HepG2 (cell line): ENCODE measurements around the gene PROX1. TPM values are rescaled to one million over a fixed set of nuclear protein-coding genes. Genes with fewer than 3 reads are reported as not detected.

ENCODE experiments used
- ATAC-seq: fragments of 200-7000 bp; cut with Tn5 transposase; 3 replicates; pipeline ENCODE4 v1.9.1; 2020; ENCODE audit warnings: mild to moderate bottlenecking, moderate library complexity
- Bru-seq: library from RNA; stranded (reverse); fragments of 400-500 nt; gene quantifications from one replicate; lab custom pipeline; 2021; lab: Mats Ljungman, UMichigan
- BruChase-seq, 2 experiments: library from RNA; stranded (reverse); fragments of 400-500 nt; gene quantifications; one replicate each; lab custom pipeline; 2021; lab: Mats Ljungman, UMichigan
- BruUV-seq: library from RNA; stranded (reverse); fragments of 400-500 nt; replicated peaks from 2 replicates; lab custom pipeline; 2021; lab: Mats Ljungman, UMichigan
- CTCF ChIA-PET: fragments of 300-600 bp; formaldehyde crosslinking; extraction: SDS; loops from one replicate; lab custom pipeline; 2021; ENCODE audit warnings: low total read pairs, inconsistent platforms, low intra/inter-chr PET ratio; lab: Yijun Ruan, JAX
- POLR2A ChIA-PET: fragments of 350-600 bp; sonication (Branson Sonifier 250); formaldehyde crosslinking; loops from one replicate; lab custom pipeline; 2020; ENCODE audit warnings: antibody characterized with exemption, inconsistent platforms; lab: Yijun Ruan, JAX
- DNase-seq: peaks from one replicate; pipeline ENCODE4 v3.0.0-alpha.2; 2015; ENCODE audit warnings: low spot score
- FAIRE-seq: peaks from 3 replicates; lab custom pipeline; 2011; peaks lifted over from hg19 to GRCh38; lab: Jason Lieb, UNC
- H2AFZ ChIP-seq: one replicate; pipeline ENCODE4 v1.6.1; 2011; ENCODE audit warnings: low read length, inconsistent platforms
- H3K27ac ChIP-seq: fragments of 300-600 bp; 3 replicates; pipeline ENCODE4 v1.8.0; 2011; ENCODE audit warnings: mixed run types, mild to moderate bottlenecking, mixed read lengths, low read length, inconsistent platforms; ENCODE audit not compliant: insufficient read depth; ENCODE audit errors: extremely low read length
- H3K27me3 ChIP-seq, 2 experiments: fragments of 200-600 bp in 1 of 2; 2 replicates in 1 of 2; 3 replicates in 1 of 2; pipeline versions ENCODE4 v1.6.0 to v1.8.0; 2011; ENCODE audit warnings: low read length in 2 of 2, mild to moderate bottlenecking in 2 of 2, moderate library complexity in 2 of 2, inconsistent platforms in 1 of 2; ENCODE audit not compliant: insufficient read depth in 2 of 2, control insufficient read depth in 1 of 2
- H3K36me3 ChIP-seq, 2 experiments: fragments of 200-600 bp in 1 of 2; replicated peaks in 1 of 2; 2 replicates in 1 of 2; 3 replicates in 1 of 2; pipeline versions ENCODE4 v1.5.1 to v1.8.0; 2011; ENCODE audit warnings: low read length in 2 of 2, inconsistent platforms in 1 of 2; ENCODE audit not compliant: insufficient read depth in 2 of 2, control insufficient read depth in 1 of 2
- H3K4me1 ChIP-seq: 2 replicates; pipeline ENCODE4 v1.5.1; 2012; ENCODE audit warnings: low read length, inconsistent platforms; ENCODE audit not compliant: insufficient read depth
- H3K4me2 ChIP-seq: 2 replicates; pipeline ENCODE4 v1.6.0; 2011; ENCODE audit warnings: low read depth, low read length, inconsistent platforms
- H3K4me3 ChIP-seq, 3 experiments: fragments of 200-600 bp in 1 of 3; sonication (generic), shearing (Covaris generic) in 1 of 3; replicated peaks in 1 of 3; 2 replicates each; pipeline ENCODE4 v1.5.1; 2011 to 2016; ENCODE audit warnings: low read length in 3 of 3, inconsistent platforms in 2 of 3, low read depth in 2 of 3, mild to moderate bottlenecking in 2 of 3, control low read depth in 1 of 3, mixed read lengths in 1 of 3; ENCODE audit not compliant: insufficient read depth in 1 of 3
- H3K79me2 ChIP-seq: one replicate; pipeline ENCODE4 v1.6.1; 2011; ENCODE audit warnings: low read length, inconsistent platforms; ENCODE audit not compliant: insufficient read depth
- H3K9ac ChIP-seq: 2 replicates; pipeline ENCODE4 v1.6.0; 2011; ENCODE audit warnings: mild to moderate bottlenecking, low read depth, low read length, inconsistent platforms; ENCODE audit not compliant: insufficient read depth
- H3K9me3 ChIP-seq: 2 replicates; pipeline ENCODE4 v1.5.1; 2012; ENCODE audit warnings: mild to moderate bottlenecking, low read length
- H4K20me1 ChIP-seq: 2 replicates; pipeline ENCODE4 v1.6.0; 2011; ENCODE audit warnings: inconsistent platforms, mild to moderate bottlenecking, low read length, moderate library complexity; ENCODE audit not compliant: insufficient read depth
- ARID2 ChIP-seq: sonication (generic); formaldehyde crosslinking; IDR thresholded peaks from 2 replicates; pipeline ENCODE4 v1.8.1; 2022; ENCODE audit warnings: mild to moderate bottlenecking, missing genetic modification reagents, borderline replicate concordance
- DPF2 ChIP-seq: sonication (generic); formaldehyde crosslinking; IDR thresholded peaks from 2 replicates; pipeline ENCODE4 v1.4.0; 2020; ENCODE audit warnings: mild to moderate bottlenecking, low read depth, missing genetic modification reagents, borderline replicate concordance
- FOSL2 ChIP-seq: sonication (generic); formaldehyde crosslinking; IDR thresholded peaks from 2 replicates; pipeline ENCODE4 v1.4.0; 2020; ENCODE audit warnings: missing genetic modification reagents
- HMGA1 ChIP-seq: sonication (generic); formaldehyde crosslinking; conservative IDR thresholded peaks from 2 replicates; pipeline ENCODE4 v1.4.0; 2020; ENCODE audit warnings: missing genetic modification reagents
- JUND ChIP-seq: sonication (generic); formaldehyde crosslinking; IDR thresholded peaks from 2 replicates; pipeline ENCODE4 v1.8.0; 2022; ENCODE audit warnings: mild to moderate bottlenecking, missing genetic modification reagents
- PBX3 ChIP-seq: sonication (generic); formaldehyde crosslinking; IDR thresholded peaks from 2 replicates; pipeline ENCODE4 v1.8.1; 2023; ENCODE audit warnings: missing genetic modification reagents, inconsistent platforms, borderline replicate concordance
- SNRNP70 ChIP-seq: fragments of 200-400 bp; formaldehyde crosslinking; IDR thresholded peaks from 2 replicates; pipeline ENCODE4 v1.6.1; 2017; ENCODE audit warnings: mild to moderate bottlenecking, low read depth, low read length, moderate library complexity
- TP53 ChIP-seq: sonication (generic); formaldehyde crosslinking; conservative IDR thresholded peaks from 2 replicates; pipeline ENCODE4 v1.4.0; 2020; ENCODE audit warnings: missing genetic modification reagents
- YY1 ChIP-seq: IDR thresholded peaks from 2 replicates; pipeline ENCODE4 v1.6.1; 2011; ENCODE audit warnings: low read length, low read depth, moderate library complexity, mild to moderate bottlenecking; ENCODE audit not compliant: insufficient read depth, insufficient replicate concordance
- ZNF589 ChIP-seq: sonication (generic); formaldehyde crosslinking; conservative IDR thresholded peaks from 2 replicates; pipeline ENCODE4 v1.8.0; 2022; ENCODE audit warnings: mild to moderate bottlenecking, moderate library complexity, missing genetic modification reagents
- ZNF598 ChIP-seq: sonication (generic); formaldehyde crosslinking; IDR thresholded peaks from 2 replicates; pipeline ENCODE4 v1.5.1; 2020; ENCODE audit warnings: mild to moderate bottlenecking, missing genetic modification reagents, borderline replicate concordance
- WGBS: methylation state at CpG from one replicate; pipeline ENCODE4 v1.1.6; 2017; ENCODE audit warnings: low lambda C conversion rate; 5-methylcytosine and 5-hydroxymethylcytosine counted together
- in situ Hi-C: cut with HindIII; loops from 2 replicates; pipeline ENCODE4 v1.10.0; 2017; ENCODE audit warnings: low pct_unique_long_range_greater_than_20kb; ENCODE audit not compliant: extremely low pct_ligation_motif_present
- intact Hi-C: fragments of 100-400 bp; cut with micrococcal nuclease; formaldehyde crosslinking; loops from one replicate; pipeline ENCODE4 v1.10.0; 2022; ENCODE audit not compliant: unreplicated experiment
- long read RNA-seq, 2 experiments: library from RNA in 1 of 2; library from polyadenylated mRNA in 1 of 2; stranded (forward) in 1 of 2; unstranded in 1 of 2; transcript quantifications; one replicate each; pipeline ENCODE4 v2.0.0, GENCODE V29; 2019 to 2022
- polyA minus RNA-seq, 3 experiments: library from RNA; depleted of rRNA, polyadenylated mRNA; stranded (reverse); fragments of >200 nt; gene quantifications; 2 replicates each; pipeline ENCODE4 v1.2.3, GENCODE V29; 2011; ENCODE audit warnings: low replicate concordance in 1 of 3
- polyA plus RNA-seq, 8 experiments: library from polyadenylated mRNA; depleted of rRNA in 3 of 8; stranded (reverse) in 7 of 8; unstranded in 1 of 8; fragments of >200 nt; fragmentation: Illumina TruSeq in 4 of 8; extraction: Trizol in 4 of 8; gene quantifications; 2 replicates each; pipeline versions ENCODE4 v1.2.1 to v1.2.3, GENCODE V29; 2011 to 2016; ENCODE audit warnings: low read depth in 4 of 8, missing spikeins in 1 of 8, mixed read lengths in 1 of 8; ENCODE audit not compliant: insufficient read depth in 1 of 8
- total RNA-seq, 5 experiments: library from RNA; depleted of rRNA; stranded (reverse); fragments of >200 nt; fragmentation: Illumina TruSeq; extraction: Trizol; gene quantifications; 2 replicates each; pipeline ENCODE4 v1.2.3, GENCODE V29; 2016; ENCODE audit warnings: low read depth in 1 of 5
- TF ChIP-seq, protein P1 (sequence below): sonication (generic); formaldehyde crosslinking; IDR thresholded peaks from 2 replicates; pipeline ENCODE4 v1.4.0; 2020; ENCODE audit warnings: mild to moderate bottlenecking, missing genetic modification reagents
- TF ChIP-seq, protein P2 (sequence below): IDR thresholded peaks from 2 replicates; pipeline ENCODE4 v1.6.1; 2016; ENCODE audit warnings: low read depth, borderline replicate concordance
- TF ChIP-seq, protein P3 (sequence below): sonication (generic); formaldehyde crosslinking; IDR thresholded peaks from 2 replicates; pipeline ENCODE4 v1.4.0; 2020; ENCODE audit warnings: missing genetic modification reagents, borderline replicate concordance

PROX1 gene
- total RNA-seq (2016; rRNA removed; fragmentation: Illumina TruSeq; extraction: Trizol) (30.2 and 48.5 TPM in 2 replicates), polyA plus RNA-seq (2011; rRNA removed) (10.0 and 12.3 TPM in 2 replicates), polyA minus RNA-seq (2011; rRNA and poly(A)+ RNA removed; ENCODE audit: low replicate concordance) (40.4 TPM in 1 of 2 replicates, not detected in the other), Bru-seq, nascent RNA (percentile 99 among the genes with signal in this experiment), BruChase-seq, experiment 1, labeled RNA remaining after a 6-hour chase (percentile 94 among the genes with signal in this experiment), BruChase-seq, experiment 2, labeled RNA remaining after a 2-hour chase (percentile 98 among the genes with signal in this experiment)
- 18.3 and 23.4 TPM in 2 replicates for total RNA-seq (2016; cell fraction: cytosol; rRNA removed; fragmentation: Illumina TruSeq; extraction: Trizol; ENCODE audit: low read depth)
- total RNA-seq (2016; cell fraction: insoluble cytoplasmic fraction; rRNA removed; fragmentation: Illumina TruSeq; extraction: Trizol): 30.0 and 40.1 TPM in 2 replicates
- total RNA-seq (2016; cell fraction: membrane; rRNA removed; fragmentation: Illumina TruSeq; extraction: Trizol): 37.4 and 49.2 TPM in 2 replicates
- total RNA-seq (2016; cell fraction: nucleus; rRNA removed; fragmentation: Illumina TruSeq; extraction: Trizol): 48.9 and 52.6 TPM in 2 replicates
- polyA plus RNA-seq (2011; cell fraction: cytosol; rRNA removed): 6.4 and 10.1 TPM in 2 replicates
- 24.5 and 25.6 TPM in 2 replicates for polyA plus RNA-seq (2011; cell fraction: nucleus; rRNA removed)
- 32.4 and 38.1 TPM in 2 replicates for polyA plus RNA-seq (2012)
- 0.63 and 0.75 TPM in 2 replicates for polyA plus RNA-seq (2016; cell fraction: cytosol; fragmentation: Illumina TruSeq; extraction: Trizol; ENCODE audit: low read depth)
- polyA plus RNA-seq (2016; cell fraction: insoluble cytoplasmic fraction; fragmentation: Illumina TruSeq; extraction: Trizol; ENCODE audit: low read depth): 32.3 and 34.3 TPM in 2 replicates
- 2.9 and 3.5 TPM in 2 replicates for polyA plus RNA-seq (2016; cell fraction: membrane; fragmentation: Illumina TruSeq; extraction: Trizol; ENCODE audit: low read depth)
- 47.2 and 51.1 TPM in 2 replicates for polyA plus RNA-seq (2016; cell fraction: nucleus; fragmentation: Illumina TruSeq; extraction: Trizol; ENCODE audit: insufficient read depth, low read depth)
- 37.0 and 45.5 TPM in 2 replicates for polyA minus RNA-seq (2011; cell fraction: cytosol; rRNA and poly(A)+ RNA removed)
- polyA minus RNA-seq (2011; cell fraction: nucleus; rRNA and poly(A)+ RNA removed): 45.6 and 52.3 TPM in 2 replicates
- long read RNA-seq, experiment 1, full-length matches to known transcripts: 1 of 6 reads
- long read RNA-seq, experiment 1, partial matches to known transcripts: 2 of 6 reads
- long read RNA-seq, experiment 1, other reads (novel, unspliced or antisense): 3 of 6 reads
- long read RNA-seq, experiment 2, full-length matches to known transcripts: 1 of 68 reads
- long read RNA-seq, experiment 2, partial matches to known transcripts: 4 of 68 reads
- long read RNA-seq, experiment 2, other reads (novel, unspliced or antisense): 63 of 68 reads

GRCh38 chr1:213987927-213988506 is at the start of gene PROX1:
TSS of gene PROX1 (plus strand) at chr1:213987973. CDS start at chr1:213996536, 8,563 bp downstream.
- under 1% methylated on average over 29 of the region's 29 CpGs for WGBS
- Histone ChIP-seq H3K36me3 (no peaks in the 10 kb centered on the region), H3K27me3 (no peaks in the 10 kb centered on the region; a peak in 1 of 5 replicates), H3K4me2 (peak within 1 kb of the TSS; percentile 93), H3K9me3 (no peaks in the 10 kb centered on the region), H3K27ac (peak within 1 kb of the TSS; percentile 72), H3K79me2 (peaks cover 70% of the 10 kb centered on the region), H3K4me1 (peaks cover 59% of the 10 kb centered on the region), H2AFZ (no peak within 1 kb of the TSS), H4K20me1 (peaks cover 10% of the 10 kb centered on the region), H3K9ac (peak within 1 kb of the TSS; percentile 79), H3K4me3 (peak within 1 kb of the TSS; percentile 82 to 94 (median 84))
- BruUV-seq: no TSS peak
- ATAC-seq (peak; percentile 69), DNase-seq (no peak), FAIRE-seq (no peak)
- in situ Hi-C loops: loop anchor here (10.0 to 25.0 kb wide), 3 partner anchors 423 to 751 kb away; no protein-coding TSS in a partner anchor
- POLR2A ChIA-PET: interaction anchor here (0.8 to 4.7 kb wide), 38 partner anchors 9 to 858 kb away, joined by 3 to 107 read pairs (median 5); partner anchors contain the start of gene SMYD2
- CTCF ChIA-PET: interaction anchor here (0.7 kb wide), 1 partner anchor 135 kb away, joined by 4 read pairs; no protein-coding TSS in a partner anchor
- intact Hi-C loops: loop anchor here (1.0 to 10.0 kb wide), 9 partner anchors 15 to 746 kb away; no protein-coding TSS in a partner anchor
- no peak for TF ChIP-seq SNRNP70
- TF ChIP-seq, protein P1, sequence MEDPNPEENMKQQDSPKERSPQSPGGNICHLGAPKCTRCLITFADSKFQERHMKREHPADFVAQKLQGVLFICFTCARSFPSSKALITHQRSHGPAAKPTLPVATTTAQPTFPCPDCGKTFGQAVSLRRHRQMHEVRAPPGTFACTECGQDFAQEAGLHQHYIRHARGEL (CRISPR knock-in tag): no peak
- TF ChIP-seq, protein P2, sequence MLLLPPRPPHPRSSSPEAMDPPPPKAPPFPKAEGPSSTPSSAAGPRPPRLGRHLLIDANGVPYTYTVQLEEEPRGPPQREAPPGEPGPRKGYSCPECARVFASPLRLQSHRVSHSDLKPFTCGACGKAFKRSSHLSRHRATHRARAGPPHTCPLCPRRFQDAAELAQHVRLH (CRISPR knock-in tag): no peak
- no peak for TF ChIP-seq YY1
- no peak for TF ChIP-seq PBX3 (CRISPR knock-in tag)
- TF ChIP-seq, protein P3, sequence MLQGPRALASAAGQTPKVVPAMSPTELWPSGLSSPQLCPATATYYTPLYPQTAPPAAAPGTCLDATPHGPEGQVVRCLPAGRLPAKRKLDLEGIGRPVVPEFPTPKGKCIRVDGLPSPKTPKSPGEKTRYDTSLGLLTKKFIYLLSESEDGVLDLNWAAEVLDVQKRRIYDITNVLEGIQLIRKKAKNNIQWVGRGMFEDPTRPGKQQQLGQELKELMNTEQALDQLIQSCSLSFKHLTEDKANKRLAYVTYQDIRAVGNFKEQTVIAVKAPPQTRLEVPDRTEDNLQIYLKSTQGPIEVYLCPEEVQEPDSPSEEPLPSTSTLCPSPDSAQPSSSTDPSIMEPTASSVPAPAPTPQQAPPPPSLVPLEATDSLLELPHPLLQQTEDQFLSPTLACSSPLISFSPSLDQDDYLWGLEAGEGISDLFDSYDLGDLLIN (CRISPR knock-in tag): no peak
- TF ChIP-seq JUND: no peak
- no peak for TF ChIP-seq DPF2 (CRISPR knock-in tag)
- no peak for TF ChIP-seq ARID2
- TF ChIP-seq ZNF598 (CRISPR knock-in tag): no peak
- no peak for TF ChIP-seq FOSL2 (CRISPR knock-in tag)
- TF ChIP-seq ZNF589 (CRISPR knock-in tag): no peak
- no peak for TF ChIP-seq TP53 (CRISPR knock-in tag)
- no peak for TF ChIP-seq HMGA1
